IMR-90 (cell line): ENCODE data around the gene VAMP3.

Source experiments
- BHLHE40 ChIP-seq: fragments of 150-350 bp; IDR thresholded peaks from 2 replicates; pipeline ENCODE4 v1.6.1; 2016; ENCODE audit warnings: mild to moderate bottlenecking, low read depth, low read length
- CHD1 ChIP-seq: IDR thresholded peaks from 2 replicates; pipeline ENCODE4 v1.6.1; 2012; ENCODE audit warnings: low read depth, low read length, improper control_type of control experiment
- CTCF ChIP-seq: conservative IDR thresholded peaks from 2 replicates; pipeline ENCODE4 v1.5.1; 2012; ENCODE audit warnings: mild to moderate bottlenecking, low read depth, low read length, improper control_type of control experiment
- RCOR1 ChIP-seq: IDR thresholded peaks from 2 replicates; pipeline ENCODE4 v1.6.1; 2012; ENCODE audit warnings: mild to moderate bottlenecking, low read length, improper control_type of control experiment; ENCODE audit not compliant: insufficient replicate concordance
- SMC3 ChIP-seq: fragments of 150-350 bp; IDR thresholded peaks from 2 replicates; pipeline ENCODE4 v1.6.1; 2016; ENCODE audit warnings: low read depth, mild to moderate bottlenecking, antibody characterized with exemption, low read length, moderate library complexity

GRCh38 chr1:7769673-7770412 lies 1.3 kb upstream of the VAMP3 start:
- TF ChIP-seq CTCF = no peak
- no peak for TF ChIP-seq SMC3
- TF ChIP-seq CHD1 = no peak
- TF ChIP-seq BHLHE40 = no peak
- no peak for TF ChIP-seq RCOR1
